T-helper 2 cell treated with Interferon-gamma antibody and Interleukin-4, amounts not matched to agents 100 ng/mL and 5 ng/mL, for 36 hours (primary cell): ENCODE results near the gene IL1B. TPM values are rescaled to one million over a fixed set of nuclear protein-coding genes. Genes with fewer than 3 reads are reported as not detected.

Source experiments
- intact Hi-C: fragments of 100-400 bp; cut with micrococcal nuclease; formaldehyde crosslinking; loops from one replicate; pipeline ENCODE4 v1.15.1; 2023
- total RNA-seq: library from RNA; stranded (reverse); gene quantifications from 2 replicates; pipeline ENCODE4 v1.2.3, GENCODE V29; 2022

The IL1B gene
- not detected in 2 replicates for total RNA-seq

- intact Hi-C loops, result no loop called here
Observed at GRCh38 chr2:112836695-112837117, at the start of gene IL1B. Gene IL1B (minus strand): TSS chr2:112836779. CDS start chr2:112836229, 550 bp downstream.

GRCh38 chr2:112886291-112886690 is 49.7 kb upstream of the IL1B start:
- intact Hi-C loops, result no loop called here

GRCh38 chr2:112885506-112885902 is 48.9 kb upstream of the IL1B start:
- intact Hi-C loops, result loop anchor here (1.0 kb wide), 1 partner anchor 136 kb away; no protein-coding TSS in a partner anchor

- intact Hi-C loops, result loop anchor here (1.0 kb wide), 1 partner anchor 136 kb away; no protein-coding TSS in a partner anchor
Observed at GRCh38 chr2:112884869-112885505, 48.4 kb upstream of the IL1B start.

GRCh38 chr2:112883669-112884068 is 47.1 kb upstream of the IL1B start:
- intact Hi-C loops, result no loop called here

- intact Hi-C loops, result no loop called here
Observed at GRCh38 chr2:112881217-112881985, 44.8 kb upstream of the IL1B start.

- intact Hi-C loops, result no loop called here
Observed at GRCh38 chr2:112880696-112881095, 44.1 kb upstream of the IL1B start.

- intact Hi-C loops, result no loop called here
Observed at GRCh38 chr2:112880091-112880531, 43.5 kb upstream of the IL1B start.

- intact Hi-C loops, result no loop called here
Observed at GRCh38 chr2:112879491-112880041, 43.0 kb upstream of the IL1B start.

GRCh38 chr2:112877423-112877822 is 40.8 kb upstream of the IL1B start:
- intact Hi-C loops, result no loop called here

- intact Hi-C loops, result no loop called here
Observed at GRCh38 chr2:112876971-112877361, 40.4 kb upstream of the IL1B start.

GRCh38 chr2:112876257-112876970 is 39.8 kb upstream of the IL1B start:
- intact Hi-C loops, result no loop called here

- intact Hi-C loops, result no loop called here
Observed at GRCh38 chr2:112870841-112871835, 34.6 kb upstream of the IL1B start.

- intact Hi-C loops, result no loop called here
Observed at GRCh38 chr2:112869258-112869842, 32.8 kb upstream of the IL1B start.

- intact Hi-C loops, result no loop called here
Observed at GRCh38 chr2:112867701-112868631, 31.4 kb upstream of the IL1B start.

GRCh38 chr2:112866128-112866835 is 29.7 kb upstream of the IL1B start:
- intact Hi-C loops, result no loop called here

- intact Hi-C loops, result no loop called here
Observed at GRCh38 chr2:112864072-112864471, 27.5 kb upstream of the IL1B start.
